HG03095 (cell line): ENCODE results near the gene INPP4A.

Experiments used
- ATAC-seq: cut with Tn5 transposase; IDR thresholded peaks from one replicate; pipeline ENCODE4 v1.9.1; 2021; ENCODE audit warnings: moderate library complexity; ENCODE audit not compliant: unreplicated experiment

INPP4A gene

GRCh38 chr2:98509542-98510321, 65.1 kb downstream of the INPP4A start:
- no peak for ATAC-seq

- no peak for ATAC-seq
These were observed 65.6 kb downstream of the INPP4A start for GRCh38 chr2:98510322-98510662.

- no peak for ATAC-seq
These were observed 67.3 kb downstream of the INPP4A start for GRCh38 chr2:98511981-98512380.

DNA sequence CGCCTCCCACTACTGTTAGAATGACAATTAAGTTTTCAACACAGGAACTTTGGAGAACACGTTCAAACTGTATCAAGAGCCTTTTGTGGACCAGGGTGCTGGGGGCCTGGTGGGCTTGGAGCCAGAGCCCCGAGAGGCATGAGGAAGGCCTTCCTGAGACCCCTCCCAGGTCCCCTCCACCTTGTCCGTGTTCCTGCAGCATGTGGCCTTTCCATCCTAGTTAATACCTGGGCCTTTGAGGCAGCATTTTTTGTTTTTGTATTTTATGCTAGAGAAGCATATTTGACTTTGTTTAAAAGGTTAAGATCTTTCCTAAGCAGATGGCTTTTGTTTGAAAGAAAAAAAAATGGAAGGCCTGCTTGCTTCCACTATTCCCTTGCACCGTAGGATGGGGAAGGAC, 68.0 kb downstream of the INPP4A start:
- ATAC-seq: no peak

GRCh38 chr2:98514096-98514639, 69.5 kb downstream of the INPP4A start:
- ATAC-seq: no peak

DNA sequence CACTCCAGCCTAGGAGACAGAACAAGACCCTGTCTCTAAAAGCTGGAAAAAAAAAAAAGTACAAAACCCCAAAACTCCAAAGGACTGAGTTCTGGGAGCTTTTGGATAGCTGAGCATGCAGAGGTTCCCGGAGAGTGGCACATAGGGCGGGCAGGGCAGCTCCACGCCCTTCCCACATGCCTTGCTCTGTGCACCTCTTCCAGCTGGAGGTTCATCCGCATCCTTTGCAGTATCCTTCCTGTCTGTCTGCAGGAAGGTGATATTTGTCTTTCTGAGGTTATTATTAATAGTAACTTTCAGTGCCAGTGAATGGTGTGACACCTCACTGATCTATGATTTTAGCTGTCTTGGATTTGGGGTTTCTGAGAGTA, 70.2 kb downstream of the INPP4A start:
- ATAC-seq: no peak

- no peak for ATAC-seq
These were observed 70.8 kb downstream of the INPP4A start for GRCh38 chr2:98515250-98515991.

GRCh38 chr2:98516571-98516970, 71.9 kb downstream of the INPP4A start:
- no peak for ATAC-seq

DNA sequence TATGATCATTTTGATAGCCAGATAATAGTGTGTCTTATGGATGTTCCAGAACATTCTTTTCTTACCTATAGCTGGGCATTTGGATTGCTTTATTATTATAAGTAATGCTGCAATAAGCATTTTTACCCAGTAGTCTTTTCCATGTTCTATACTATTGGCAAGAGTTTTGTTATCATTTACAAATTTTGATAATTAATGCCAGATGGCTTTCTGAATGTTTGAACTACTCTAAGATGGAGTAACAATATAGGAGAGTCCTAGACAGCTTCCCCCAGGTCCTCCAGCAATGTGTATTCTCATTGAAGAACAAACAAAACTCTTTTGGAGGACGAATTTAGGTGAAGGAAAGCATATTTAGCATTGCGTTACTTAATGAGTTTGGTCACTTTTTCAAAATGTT, 73.0 kb downstream of the INPP4A start:
- no peak for ATAC-seq

GRCh38 chr2:98518101-98518500, 73.4 kb downstream of the INPP4A start:
- no peak for ATAC-seq

DNA sequence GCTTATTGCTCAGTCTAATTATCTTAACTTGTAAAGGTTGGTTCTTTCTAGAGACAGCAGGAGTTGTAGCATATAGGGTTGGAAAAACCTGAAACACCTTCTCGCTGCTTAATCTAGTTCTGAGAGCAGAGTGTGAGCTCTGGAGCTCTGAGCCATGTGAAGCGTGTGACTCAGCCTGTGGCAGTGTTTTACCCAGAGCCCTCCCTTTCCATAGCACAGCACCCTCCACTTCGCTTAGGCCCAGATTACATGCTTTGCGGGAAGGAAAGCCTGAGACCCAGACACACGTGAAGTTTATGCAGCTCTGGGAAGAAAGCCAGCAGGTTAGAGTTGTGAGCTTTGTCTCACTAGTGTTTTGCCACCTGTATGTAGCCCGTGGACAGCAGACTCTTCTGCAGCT, 74.5 kb downstream of the INPP4A start:
- no peak for ATAC-seq

DNA sequence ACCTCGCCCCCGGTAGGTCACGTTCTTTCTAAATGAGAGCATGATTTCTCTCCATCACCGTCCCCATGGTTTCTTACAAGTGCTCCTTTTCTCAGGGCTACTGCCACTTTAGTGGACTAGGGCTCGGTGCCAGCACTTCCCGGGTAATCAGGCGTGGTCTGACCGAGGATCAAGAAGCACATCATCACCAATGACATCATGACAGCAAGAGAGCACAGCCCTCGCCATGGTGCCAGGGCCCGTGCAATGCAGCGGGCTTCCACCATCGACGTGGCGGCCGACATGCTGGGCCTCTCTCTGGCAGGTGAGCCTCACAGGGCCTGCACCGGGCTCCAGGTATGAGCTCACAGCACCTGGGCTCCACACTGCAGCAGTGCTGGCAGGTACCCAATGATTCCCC, 75.2 kb downstream of the INPP4A start:
- ATAC-seq: no peak

DNA sequence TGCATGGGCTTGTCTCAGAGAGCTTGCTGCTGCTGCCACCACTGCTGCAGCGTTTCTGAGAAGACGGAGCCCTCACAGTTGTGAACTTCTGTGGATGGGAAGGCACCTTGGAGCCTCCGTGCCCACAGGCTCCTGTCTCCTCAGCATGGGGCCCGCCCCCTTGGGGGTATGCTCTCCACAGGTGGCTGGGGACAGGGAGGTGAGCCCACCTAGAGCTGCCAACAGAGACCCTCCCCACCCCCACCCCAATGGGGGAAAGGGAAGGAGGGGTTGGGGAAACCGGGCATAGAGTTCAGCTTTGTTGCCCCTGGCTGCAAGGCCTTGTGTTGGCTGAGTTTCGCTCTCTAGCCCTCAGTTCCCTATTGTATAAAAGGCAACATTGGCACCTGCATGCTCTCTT, 76.1 kb downstream of the INPP4A start:
- no peak for ATAC-seq

DNA sequence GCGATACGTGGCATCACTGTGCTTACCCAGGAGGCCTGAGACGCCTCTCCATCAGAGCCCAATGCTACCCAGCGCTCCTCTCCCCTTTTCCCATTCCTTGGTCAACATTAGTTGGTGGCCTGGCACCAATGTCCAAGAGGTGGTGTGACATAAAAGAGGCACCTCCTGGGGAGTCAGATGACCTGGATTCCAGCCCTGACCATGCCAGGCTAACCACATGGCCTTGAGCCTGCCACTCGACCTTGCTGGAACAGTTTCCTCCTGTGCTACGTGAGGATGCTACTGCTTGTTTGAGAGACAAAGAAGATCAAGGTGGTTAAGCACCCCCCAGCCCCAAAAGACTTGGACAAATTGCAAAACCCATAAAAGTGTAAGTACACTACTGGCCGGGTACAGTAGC, 76.6 kb downstream of the INPP4A start:
- no peak for ATAC-seq

DNA sequence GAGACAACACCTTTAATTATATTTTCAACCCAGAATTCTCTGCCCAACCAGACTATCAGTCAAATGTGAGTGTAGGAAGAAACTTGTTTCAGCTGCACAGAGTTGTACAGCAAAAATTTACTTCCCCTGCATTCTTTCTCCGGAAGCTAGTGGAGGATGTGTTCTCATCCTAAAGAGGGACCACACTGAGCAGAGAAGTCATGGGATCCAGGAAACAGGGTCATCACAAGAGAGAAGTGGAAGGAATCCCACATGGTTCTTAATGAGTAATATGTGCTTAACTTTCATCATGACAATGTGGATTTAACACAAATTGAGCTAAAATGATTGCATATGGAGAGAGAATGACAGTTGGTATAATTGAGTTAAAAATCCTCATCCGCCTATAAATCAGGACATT, 78.2 kb downstream of the INPP4A start:
- ATAC-seq: no peak

- ATAC-seq: no peak
These were observed 79.5 kb downstream of the INPP4A start for GRCh38 chr2:98524168-98524567.

GRCh38 chr2:98528349-98528748, 83.7 kb downstream of the INPP4A start:
- no peak for ATAC-seq

DNA sequence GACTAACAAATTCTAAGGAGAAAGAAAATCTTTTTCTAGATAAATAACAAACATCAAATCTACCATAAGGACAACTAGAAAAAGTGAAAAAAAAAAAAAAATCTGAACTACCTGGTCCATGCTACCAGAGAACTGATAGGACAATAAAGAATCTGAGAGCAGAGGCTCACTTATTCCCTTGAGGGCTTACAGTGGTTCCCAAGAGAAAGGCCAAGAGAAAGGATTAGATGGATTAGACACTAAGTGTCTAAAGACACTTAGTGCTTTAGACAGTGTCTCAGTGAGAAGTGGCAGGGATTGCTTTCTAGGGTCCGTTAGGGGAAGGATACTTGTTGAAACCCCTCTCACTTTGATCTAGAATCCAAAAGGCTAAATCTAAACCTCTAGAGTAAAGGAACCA, 85.5 kb downstream of the INPP4A start:
- ATAC-seq: no peak

GRCh38 chr2:98532756-98533155, 88.1 kb downstream of the INPP4A start:
- no peak for ATAC-seq

DNA sequence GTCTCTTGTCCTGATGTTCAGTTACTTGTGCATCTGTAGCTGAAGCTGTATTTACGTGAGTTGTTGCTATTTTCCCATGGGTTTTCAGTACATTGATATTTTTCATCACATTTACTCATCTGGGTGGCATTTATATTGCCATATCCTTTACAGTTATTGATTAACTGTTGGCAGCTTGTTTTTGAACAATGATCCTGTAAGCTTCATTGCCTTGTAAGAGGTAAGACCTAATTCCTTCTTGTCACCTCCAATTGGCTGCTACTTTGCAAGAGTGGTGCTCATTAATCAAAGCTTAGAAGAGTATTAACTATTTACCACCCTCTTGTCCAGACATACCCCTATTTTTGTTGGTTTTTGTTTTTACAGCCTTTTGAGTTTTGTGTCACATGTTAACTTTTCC, 88.9 kb downstream of the INPP4A start:
- ATAC-seq: no peak

GRCh38 chr2:98534761-98535160, 90.1 kb downstream of the INPP4A start:
- ATAC-seq: no peak

DNA sequence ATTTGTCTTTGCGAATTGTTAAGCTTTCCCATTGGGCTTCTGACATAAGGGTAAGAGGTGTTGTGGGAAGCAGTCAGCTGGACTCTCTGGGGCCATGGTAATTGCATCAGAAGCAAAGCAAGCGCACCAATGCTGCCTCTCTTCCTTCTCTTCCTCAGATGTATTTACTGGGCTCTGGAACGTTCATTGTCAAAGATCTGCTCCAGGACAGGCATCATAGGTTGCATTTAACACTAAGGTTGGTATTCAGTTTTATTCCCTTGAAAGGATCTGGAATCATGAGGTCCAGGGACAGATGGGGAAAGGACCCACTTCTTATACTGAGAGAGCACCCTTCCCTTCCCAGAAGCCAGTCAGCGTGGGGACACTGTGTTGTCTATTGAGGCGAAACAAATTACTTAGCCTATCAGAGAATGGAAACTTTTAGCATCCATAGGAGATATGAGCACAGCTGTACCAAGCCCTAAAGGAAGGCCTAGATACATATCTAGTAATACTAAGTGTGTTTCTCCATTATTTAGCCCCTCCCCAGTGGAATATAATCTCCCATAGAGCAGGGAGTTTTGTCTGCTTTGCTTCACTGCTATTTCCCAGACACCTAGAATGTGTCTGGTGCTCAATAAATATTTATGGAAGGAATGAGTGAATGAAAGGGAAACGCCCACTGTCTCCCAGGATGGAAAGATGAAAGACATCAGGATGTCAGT, 91.5 kb downstream of the INPP4A start:
- ATAC-seq: no peak
